GM19452 (cell line): ENCODE data around the gene CNIH2.
"Not testable (repeated sequence)": the region's sequence is repeated elsewhere in the genome, so short reads cannot be mapped to it uniquely, and the experiment has no call there.

Source experiments
- ATAC-seq: cut with Tn5 transposase; IDR thresholded peaks from one replicate; pipeline ENCODE4 v1.9.1; 2021; ENCODE audit not compliant: unreplicated experiment

CNIH2 gene

DNA sequence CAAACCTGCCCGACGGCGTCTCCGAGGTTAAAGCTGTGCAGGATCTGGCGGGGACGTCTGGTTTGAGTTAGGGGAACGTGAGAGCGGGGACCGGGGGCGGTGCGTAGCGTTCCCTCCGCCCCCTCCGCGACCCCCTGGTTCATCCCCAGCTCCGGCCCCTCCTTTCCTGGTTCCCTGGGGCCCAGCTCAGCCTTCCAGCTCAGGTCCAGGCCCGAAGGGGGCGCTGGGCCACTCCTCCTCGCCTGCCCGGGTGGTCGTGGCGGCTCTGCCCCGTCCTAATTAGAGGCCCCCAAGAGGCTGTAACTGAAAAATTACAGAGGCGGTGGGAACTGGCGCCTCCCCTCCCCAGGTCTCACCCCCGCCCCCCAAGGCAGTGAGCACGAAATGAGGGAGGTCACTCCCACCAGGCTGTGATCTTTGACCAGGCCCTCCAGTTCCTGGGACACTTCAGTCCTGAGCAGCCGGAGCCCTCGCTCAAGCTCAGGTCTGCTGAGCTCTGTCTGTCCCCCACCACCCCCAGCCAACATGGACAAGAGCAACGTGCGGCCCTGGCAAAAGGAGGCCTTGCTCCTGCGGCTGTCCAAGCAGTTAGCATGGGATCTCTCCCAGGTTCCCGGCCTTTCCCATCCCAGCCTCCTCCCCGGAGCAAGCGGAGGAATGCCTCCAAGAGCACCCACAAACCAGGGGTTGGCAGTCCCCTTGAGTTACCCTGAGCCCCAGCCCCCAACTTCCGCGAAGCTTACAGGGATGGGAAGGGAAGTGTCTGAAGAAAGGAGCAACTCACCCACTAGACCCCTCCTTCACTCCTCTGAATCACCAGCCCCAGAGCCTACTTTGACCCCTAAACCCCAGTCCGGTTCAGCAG lies 35.6 kb downstream of the CNIH2 start:
- no peak for ATAC-seq

GRCh38 chr11:66314186-66314501 lies 36.2 kb downstream of the CNIH2 start:
- no peak for ATAC-seq

GRCh38 chr11:66314561-66315497 lies 36.9 kb downstream of the CNIH2 start:
- no peak for ATAC-seq

DNA sequence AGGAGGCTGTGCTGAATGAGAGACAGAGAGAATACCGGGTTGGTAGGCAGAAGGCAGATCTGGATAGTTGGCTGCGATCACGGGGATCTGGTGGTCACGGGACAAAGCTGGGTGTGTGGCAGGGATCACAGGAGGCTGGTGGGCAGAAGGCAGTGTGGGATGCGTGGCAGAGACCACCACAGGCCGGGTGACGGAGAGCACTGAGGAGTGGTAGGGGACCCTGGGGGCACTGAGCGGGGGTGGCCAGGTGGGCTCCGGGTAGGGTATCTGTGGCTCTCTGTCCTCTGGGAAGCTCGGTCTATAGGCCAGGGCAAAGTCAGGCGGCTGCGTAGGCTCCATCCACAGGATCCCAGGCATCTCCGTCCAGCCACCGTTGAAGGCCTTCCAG lies 37.5 kb downstream of the CNIH2 start:
- no peak for ATAC-seq

- ATAC-seq = no peak
Measured at GRCh38 chr11:66315921-66316811, 38.2 kb downstream of the CNIH2 start.

GRCh38 chr11:66316849-66317251 lies 38.9 kb downstream of the CNIH2 start, which contains the start of gene CD248:
TSS of gene CD248 (minus strand) at chr11:66317044. CDS start at chr11:66317027, 17 bp downstream.
- no peak for ATAC-seq

GRCh38 chr11:66317322-66317722 lies 39.3 kb downstream of the CNIH2 start:
- ATAC-seq = no peak

DNA sequence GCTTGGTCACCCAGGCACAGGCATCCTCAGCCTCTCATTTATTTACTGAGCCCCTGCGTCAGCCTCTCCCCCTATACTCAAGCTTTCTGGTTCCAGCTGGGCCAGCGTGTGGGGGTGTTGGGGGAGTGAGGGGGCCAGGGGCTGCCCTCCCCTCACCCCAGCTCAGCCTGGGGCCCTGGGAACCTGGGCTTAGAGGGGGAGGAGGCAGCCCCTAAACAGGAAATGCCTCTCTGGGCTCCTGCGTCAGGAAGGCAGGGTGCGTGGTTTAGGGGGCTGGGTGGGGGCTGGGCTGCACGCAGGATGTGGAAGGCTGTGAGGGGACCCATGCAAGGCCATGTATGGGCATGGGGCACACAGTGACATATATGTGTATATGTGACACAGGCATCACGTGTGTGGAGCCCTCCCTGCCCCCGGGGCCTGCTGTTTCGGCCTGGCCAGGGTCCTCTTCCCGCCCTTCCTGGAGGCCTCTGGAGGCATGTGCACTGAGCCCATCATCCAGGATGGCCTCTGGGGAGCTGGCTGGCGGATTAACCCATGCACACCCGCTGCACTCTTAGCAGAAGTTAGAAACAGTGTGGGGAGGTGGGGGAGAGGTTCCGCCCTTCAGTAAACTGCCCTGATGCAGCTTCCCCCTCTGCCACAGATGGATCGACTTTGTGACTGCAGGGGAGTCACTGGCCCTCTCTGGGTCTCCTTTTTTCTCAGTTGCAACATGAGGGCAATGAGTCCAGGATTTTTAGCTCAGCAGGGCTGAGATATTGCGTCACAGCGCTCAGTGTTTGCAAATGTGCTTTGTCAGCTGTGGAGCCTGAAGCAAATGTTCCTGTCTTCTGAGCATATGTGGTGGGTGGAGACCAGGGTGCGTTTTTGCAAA lies 40.0 kb downstream of the CNIH2 start:
- ATAC-seq = no peak

- ATAC-seq = no peak
Measured at GRCh38 chr11:66318600-66318970, 40.6 kb downstream of the CNIH2 start.

DNA sequence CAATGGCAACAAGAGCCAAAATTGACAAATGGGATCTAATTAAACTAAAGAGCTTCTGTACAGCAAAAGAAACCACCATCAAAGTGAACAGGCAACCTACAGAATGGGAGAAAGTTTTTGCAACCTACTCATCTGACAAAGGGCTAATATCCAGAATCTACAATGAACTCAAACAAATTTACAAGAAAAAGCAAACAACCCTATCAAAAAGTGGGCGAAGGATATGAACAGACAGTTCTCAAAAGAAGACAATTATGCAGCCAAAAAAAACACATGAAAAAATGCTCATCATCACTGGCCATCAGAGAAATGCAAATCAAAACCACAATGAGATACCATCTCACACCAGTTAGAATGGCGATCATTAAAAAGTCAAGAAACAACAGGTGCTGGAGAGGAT lies 42.3 kb downstream of the CNIH2 start:
- ATAC-seq = not testable (repeated sequence)

- not testable (repeated sequence) for ATAC-seq
Measured at GRCh38 chr11:66320748-66321147, 42.8 kb downstream of the CNIH2 start.

- no peak for ATAC-seq
Measured at GRCh38 chr11:66321606-66322005, 43.6 kb downstream of the CNIH2 start.

- ATAC-seq = no peak
Measured at GRCh38 chr11:66322732-66323427, 44.9 kb downstream of the CNIH2 start.

DNA sequence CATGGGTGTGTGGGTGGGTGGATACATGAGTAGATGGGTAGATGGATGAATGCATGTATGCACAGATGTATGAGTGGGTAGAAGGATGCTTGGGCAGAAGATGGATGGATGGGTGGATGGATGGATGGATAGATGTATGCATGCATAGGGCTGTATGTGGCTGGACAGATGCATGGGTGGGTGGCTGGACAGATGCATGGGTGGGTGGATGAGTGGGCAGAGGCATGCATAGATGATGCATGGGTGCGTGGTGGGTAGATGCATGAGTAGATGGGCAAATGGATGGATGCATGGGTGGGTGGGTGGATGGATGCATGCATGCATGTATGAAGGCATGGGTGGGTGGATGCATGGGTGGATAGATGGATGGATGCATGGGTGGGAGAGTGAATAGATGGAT lies 45.7 kb downstream of the CNIH2 start:
- no peak for ATAC-seq

DNA sequence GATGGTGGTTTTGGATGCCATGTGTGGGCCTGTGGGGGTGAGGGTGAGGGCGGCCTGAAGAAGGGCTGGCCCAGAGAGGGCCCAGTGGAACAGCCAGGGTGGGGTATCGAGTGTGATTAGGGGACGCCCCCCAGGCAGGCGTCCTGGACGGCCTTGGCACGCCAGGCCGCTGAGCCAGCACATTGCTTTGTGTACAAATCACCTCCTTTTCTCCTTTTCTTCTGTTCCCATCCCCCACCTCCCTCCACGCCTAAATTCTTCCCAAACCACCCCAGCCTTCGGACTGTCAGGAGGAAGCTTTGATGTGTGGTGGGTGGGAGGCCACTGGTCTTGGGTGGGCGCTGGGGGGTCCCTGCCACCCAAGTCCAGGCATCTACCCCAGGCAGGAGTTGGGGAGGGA lies 46.7 kb downstream of the CNIH2 start:
- ATAC-seq = no peak

DNA sequence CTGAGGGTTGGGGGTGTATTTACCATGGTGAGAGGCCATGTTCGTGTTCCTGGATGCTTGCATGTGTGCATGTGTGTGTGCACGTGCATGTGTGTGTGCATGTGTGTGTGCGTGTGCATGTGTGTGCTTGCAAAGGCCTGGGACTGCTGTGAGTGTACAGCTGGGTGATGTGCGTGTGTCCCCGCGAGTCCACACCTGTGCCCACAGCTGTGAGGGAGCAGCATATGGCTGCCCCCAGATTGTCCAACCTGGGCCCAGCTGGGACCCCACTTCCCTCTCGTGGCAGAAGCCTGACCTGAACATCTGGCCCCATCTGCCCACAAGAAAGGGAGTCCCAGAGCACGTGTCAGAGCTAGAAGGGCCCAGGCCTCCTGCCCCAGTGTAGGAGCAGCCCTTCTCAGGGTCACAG lies 47.3 kb downstream of the CNIH2 start:
- no peak for ATAC-seq

- no peak for ATAC-seq
Measured at GRCh38 chr11:66326261-66327111, 48.5 kb downstream of the CNIH2 start.
